ENCODE measurements around the gene ERICH4. TPM values are rescaled to one million over a fixed set of nuclear protein-coding genes. Genes with fewer than 3 reads are reported as not detected.

The ERICH4 gene
- total and polyA plus RNA-seq, 2 donors (not counting 3 experiments of a cell fraction or from before 2014, with no cell fraction given): not detected

DNA sequence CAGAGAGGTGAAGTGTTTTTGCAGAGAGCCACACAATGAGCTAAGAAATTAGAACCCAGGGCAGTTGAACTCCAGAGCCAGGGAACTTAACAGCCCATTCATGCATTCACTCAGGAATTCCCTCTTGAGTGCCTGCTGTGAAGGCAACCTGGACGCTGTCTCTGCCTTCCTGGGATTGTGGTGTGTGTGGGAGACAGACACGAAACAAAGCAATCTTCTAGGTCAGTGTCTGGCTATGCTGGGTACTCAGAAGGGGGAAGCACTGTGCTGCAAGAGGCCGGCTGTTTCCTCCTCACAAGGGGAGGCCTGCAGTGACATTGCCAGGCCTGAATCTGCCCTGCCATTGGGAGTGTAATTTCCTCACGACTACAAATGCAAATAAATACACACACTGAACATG, 35.7 kb upstream of the ERICH4 start:
- H3K27ac ChIP-seq (ENCODE audit: insufficient read depth, low read depth, low read length): peak overlapping the region; percentile 34
- ChIA-PET CTCF (interaction anchor here (1.2 to 4.0 kb wide), 6 partner anchors 10 to 163 kb away, joined by 3 to 20 read pairs (median 10); partner anchors contain the start of genes B3GNT8 and DMAC2), POLR2A (no interaction called here)
- no peak overlapping the region for H2AFZ ChIP-seq (ENCODE audit: low read depth, low read length)
- peaks cover 0 to 2% of the 10 kb centered on the region in 2 experiments for H3K36me3 ChIP-seq (ENCODE audit: control insufficient read depth in 2 of 2, extremely low read depth in 1 of 2, insufficient read depth in 2 of 2, low read length in 2 of 2)
- no peak overlapping the region for H3K9ac ChIP-seq (replicated peaks; ENCODE audit: extremely low read depth, insufficient read depth, low read length)
- no peak overlapping the region for H3K4me3 ChIP-seq (replicated peaks in 1 of 3; ENCODE audit: insufficient read depth in 1 of 3, low read depth in 1 of 3, low read length in 3 of 3)
- DNase-seq (ENCODE audit: low read depth, low spot score) (peak; percentile 34), FAIRE-seq (peak; percentile 75)
- no TSS peak for BruUV-seq (replicated peaks)
- H3K9me1 ChIP-seq (replicated peaks; ENCODE audit: control insufficient read depth, extremely low read depth, insufficient read depth, low read length): no peaks in the 10 kb centered on the region
- no peak overlapping the region for H3K4me2 ChIP-seq (ENCODE audit: insufficient read depth, low read length)
- dilution Hi-C loops (cut with MboI; ENCODE audit: extremely low pct_ligation_motif_present, low sequenced_read_pairs): no loop called here
- no peak for TF ChIP-seq JUN (IDR thresholded peaks at IDR 0.05; ENCODE audit: borderline replicate concordance, insufficient read depth, insufficient read length, low read depth)
- TF ChIP-seq GATA2 (IDR thresholded peaks at IDR 0.05; ENCODE audit: insufficient read depth, insufficient read length, low read depth, low read length): no peak
- TF ChIP-seq, protein P1, sequence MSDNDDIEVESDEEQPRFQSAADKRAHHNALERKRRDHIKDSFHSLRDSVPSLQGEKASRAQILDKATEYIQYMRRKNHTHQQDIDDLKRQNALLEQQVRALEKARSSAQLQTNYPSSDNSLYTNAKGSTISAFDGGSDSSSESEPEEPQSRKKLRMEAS (IDR thresholded peaks at IDR 0.05; ENCODE audit: insufficient read depth, insufficient read length): no peak
- TF ChIP-seq POLR2AphosphoS5 (IDR thresholded peaks at IDR 0.05; ENCODE audit: insufficient read depth, low read depth, low read length): no peak
- no peak for TF ChIP-seq FOS (IDR thresholded peaks at IDR 0.05; ENCODE audit: borderline replicate concordance, insufficient read depth, low read length)
- no peak for TF ChIP-seq EZH2 (IDR thresholded peaks at IDR 0.05; ENCODE audit: borderline replicate concordance, low read depth, low read length, severe bottlenecking)
- no peak for TF ChIP-seq MYC (IDR thresholded peaks at IDR 0.05; ENCODE audit: low read depth, low read length)
- TF ChIP-seq, protein P2, sequence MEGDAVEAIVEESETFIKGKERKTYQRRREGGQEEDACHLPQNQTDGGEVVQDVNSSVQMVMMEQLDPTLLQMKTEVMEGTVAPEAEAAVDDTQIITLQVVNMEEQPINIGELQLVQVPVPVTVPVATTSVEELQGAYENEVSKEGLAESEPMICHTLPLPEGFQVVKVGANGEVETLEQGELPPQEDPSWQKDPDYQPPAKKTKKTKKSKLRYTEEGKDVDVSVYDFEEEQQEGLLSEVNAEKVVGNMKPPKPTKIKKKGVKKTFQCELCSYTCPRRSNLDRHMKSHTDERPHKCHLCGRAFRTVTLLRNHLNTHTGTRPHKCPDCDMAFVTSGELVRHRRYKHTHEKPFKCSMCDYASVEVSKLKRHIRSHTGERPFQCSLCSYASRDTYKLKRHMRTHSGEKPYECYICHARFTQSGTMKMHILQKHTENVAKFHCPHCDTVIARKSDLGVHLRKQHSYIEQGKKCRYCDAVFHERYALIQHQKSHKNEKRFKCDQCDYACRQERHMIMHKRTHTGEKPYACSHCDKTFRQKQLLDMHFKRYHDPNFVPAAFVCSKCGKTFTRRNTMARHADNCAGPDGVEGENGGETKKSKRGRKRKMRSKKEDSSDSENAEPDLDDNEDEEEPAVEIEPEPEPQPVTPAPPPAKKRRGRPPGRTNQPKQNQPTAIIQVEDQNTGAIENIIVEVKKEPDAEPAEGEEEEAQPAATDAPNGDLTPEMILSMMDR (IDR thresholded peaks at IDR 0.05; ENCODE audit: extremely low read depth in 1 of 2, insufficient read depth in 1 of 2, low read depth in 1 of 2, low read length in 2 of 2): no peak
- no peak for TF ChIP-seq POLR2A (IDR thresholded peaks at IDR 0.05; ENCODE audit: low read depth, low read length)
- peaks cover 24% of the 10 kb centered on the region for H3K4me1 ChIP-seq (ENCODE audit: control insufficient read depth, extremely low read depth, insufficient read depth, low read length)
- no peaks in the 10 kb centered on the region for H3K79me2 ChIP-seq (ENCODE audit: control insufficient read depth, insufficient read depth, low read length)
- intact Hi-C loops (cut with micrococcal nuclease): no loop called here
- no peaks in the 10 kb centered on the region for H3K9me3 ChIP-seq (replicated peaks; ENCODE audit: control insufficient read depth, insufficient read depth, low read length)
- H3K27me3 ChIP-seq (ENCODE audit: control insufficient read depth in 2 of 2, insufficient read depth in 2 of 2, low read length in 2 of 2): no peaks in the 10 kb centered on the region
- H4K20me1 ChIP-seq (replicated peaks; ENCODE audit: control insufficient read depth, extremely low read depth, insufficient read depth, low read length): no peaks in the 10 kb centered on the region
